ENCODE results near the gene VASH2. TPM values are rescaled to one million over a fixed set of nuclear protein-coding genes. Genes with fewer than 3 reads are reported as not detected.
"Not testable (repeated sequence)": the region's sequence is repeated elsewhere in the genome, so short reads cannot be mapped to it uniquely, and the experiment has no call there.

The VASH2 gene
- total RNA-seq, 4 donors from 2014 or later = under 0.01 to 0.63 (median 0.35) TPM

DNA sequence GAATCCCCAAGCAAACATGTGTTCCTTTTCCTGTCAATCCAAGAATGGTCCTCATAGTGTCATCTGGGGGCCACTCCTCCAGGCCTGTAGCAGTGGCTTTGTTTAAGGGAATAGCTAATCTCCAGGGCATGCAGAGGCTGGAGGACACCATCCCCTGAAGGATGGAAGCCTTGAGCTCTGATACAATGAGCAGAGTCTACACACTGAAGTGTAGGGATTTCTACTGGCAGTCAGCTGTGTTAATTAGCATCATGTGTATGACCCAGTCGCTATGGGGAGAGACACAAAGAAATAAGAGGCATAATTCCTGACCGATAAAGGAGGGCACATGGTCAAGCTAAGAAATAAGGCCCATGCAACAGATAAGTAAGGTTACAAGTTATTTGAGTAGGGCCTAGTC lies 36.2 kb downstream of the VASH2 start:
- Histone ChIP-seq H3K9me3 (no peaks in the 10 kb centered on the region), H3K36me3 (peaks cover 0 to 10% (median 0%) of the 10 kb centered on the region in 3 donors), H3K27ac (no peak overlapping the region), H3K4me3 (no peak overlapping the region), H3K27me3 (no peaks in the 10 kb centered on the region), H3K4me1 (no peaks in the 10 kb centered on the region)
- TF ChIP-seq EP300 (IDR thresholded peaks at IDR 0.05) = no peak
- no peak for TF ChIP-seq POLR2A (IDR thresholded peaks at IDR 0.05)
- TF ChIP-seq, protein P1, sequence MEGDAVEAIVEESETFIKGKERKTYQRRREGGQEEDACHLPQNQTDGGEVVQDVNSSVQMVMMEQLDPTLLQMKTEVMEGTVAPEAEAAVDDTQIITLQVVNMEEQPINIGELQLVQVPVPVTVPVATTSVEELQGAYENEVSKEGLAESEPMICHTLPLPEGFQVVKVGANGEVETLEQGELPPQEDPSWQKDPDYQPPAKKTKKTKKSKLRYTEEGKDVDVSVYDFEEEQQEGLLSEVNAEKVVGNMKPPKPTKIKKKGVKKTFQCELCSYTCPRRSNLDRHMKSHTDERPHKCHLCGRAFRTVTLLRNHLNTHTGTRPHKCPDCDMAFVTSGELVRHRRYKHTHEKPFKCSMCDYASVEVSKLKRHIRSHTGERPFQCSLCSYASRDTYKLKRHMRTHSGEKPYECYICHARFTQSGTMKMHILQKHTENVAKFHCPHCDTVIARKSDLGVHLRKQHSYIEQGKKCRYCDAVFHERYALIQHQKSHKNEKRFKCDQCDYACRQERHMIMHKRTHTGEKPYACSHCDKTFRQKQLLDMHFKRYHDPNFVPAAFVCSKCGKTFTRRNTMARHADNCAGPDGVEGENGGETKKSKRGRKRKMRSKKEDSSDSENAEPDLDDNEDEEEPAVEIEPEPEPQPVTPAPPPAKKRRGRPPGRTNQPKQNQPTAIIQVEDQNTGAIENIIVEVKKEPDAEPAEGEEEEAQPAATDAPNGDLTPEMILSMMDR (IDR thresholded peaks at IDR 0.05) = no peak
- 79 to 80% methylated on average over 2 of the region's 2 CpGs for WGBS, 2 donors
- DNase-seq (ENCODE audit: low spot score in 2 of 2) = no peak

DNA sequence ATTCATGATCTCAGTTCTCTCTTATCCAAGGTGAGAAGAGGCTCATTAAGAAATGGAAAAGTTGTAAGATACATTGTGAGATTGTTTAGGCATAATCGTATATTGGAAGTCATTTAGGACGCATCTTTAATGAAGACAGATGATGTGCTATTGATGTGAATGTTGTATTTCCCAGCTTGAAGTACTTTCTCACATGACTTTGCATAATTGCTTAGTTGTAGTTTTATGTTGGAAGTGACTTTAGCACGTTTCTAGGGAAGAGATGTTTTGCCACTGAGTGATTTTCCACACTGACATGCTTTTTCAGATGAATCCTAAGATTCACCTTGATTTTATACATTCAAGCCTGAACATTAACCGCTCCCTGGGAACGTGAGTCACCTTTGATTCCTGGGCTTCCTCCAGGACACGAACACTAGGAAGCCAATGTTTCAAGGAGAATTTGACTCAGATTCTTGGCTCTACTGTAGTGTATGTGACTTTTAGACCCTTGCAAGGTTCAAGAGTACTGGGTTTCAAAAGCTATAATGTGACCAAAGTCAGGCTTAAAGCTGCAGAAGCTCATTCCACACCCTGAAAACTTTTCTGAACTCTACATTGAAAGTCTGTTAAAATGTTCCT lies 37.5 kb downstream of the VASH2 start:
- TF ChIP-seq POLR2A (IDR thresholded peaks at IDR 0.05) = no peak
- TF ChIP-seq, protein P1 (IDR thresholded peaks at IDR 0.05) = no peak
- no peak for TF ChIP-seq EP300 (IDR thresholded peaks at IDR 0.05)
- Histone ChIP-seq H3K4me1 (no peaks in the 10 kb centered on the region), H3K4me3 (no peak overlapping the region), H3K27ac (no peak overlapping the region), H3K36me3 (peaks cover 0 to 21% (median 0%) of the 10 kb centered on the region in 3 donors), H3K9me3 (no peaks in the 10 kb centered on the region), H3K27me3 (no peaks in the 10 kb centered on the region)
- DNase-seq (ENCODE audit: low spot score in 2 of 2) = no peak
- WGBS, 2 donors = 52 to 61% methylated on average over 6 of the region's 6 CpGs

DNA sequence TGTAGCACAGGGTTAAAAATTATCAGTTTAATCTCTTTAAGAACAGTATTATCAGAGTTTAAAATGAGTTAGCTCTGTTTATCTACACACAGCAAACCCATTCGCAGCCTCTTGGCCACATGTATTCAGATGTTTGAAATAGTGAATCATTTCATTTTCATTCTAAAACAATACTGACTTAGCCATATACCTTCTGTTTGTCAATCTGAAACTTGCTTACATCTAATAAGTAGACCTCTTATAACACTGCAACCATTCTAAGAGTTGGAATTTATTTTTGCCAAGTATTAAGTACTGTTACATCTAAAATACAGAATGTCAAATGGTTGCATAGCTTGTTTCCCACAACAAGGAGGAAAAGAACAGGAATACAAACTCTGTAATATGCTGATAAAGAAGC lies 39.9 kb downstream of the VASH2 start:
- Histone ChIP-seq H3K27me3 (no peaks in the 10 kb centered on the region), H3K9me3 (no peaks in the 10 kb centered on the region), H3K4me1 (peaks cover 0 to 1% (median 0%) of the 10 kb centered on the region in 4 donors), H3K27ac (no peak overlapping the region), H3K36me3 (peaks cover 0 to 40% (median 0%) of the 10 kb centered on the region in 3 donors), H3K4me3 (no peak overlapping the region)
- TF ChIP-seq EP300 (IDR thresholded peaks at IDR 0.05) = no peak
- TF ChIP-seq, protein P1 (IDR thresholded peaks at IDR 0.05) = no peak
- no peak for TF ChIP-seq POLR2A (IDR thresholded peaks at IDR 0.05)
- 64 to 66% methylated on average over 1 of the region's 1 CpG for WGBS, 2 donors
- DNase-seq (ENCODE audit: low spot score in 2 of 2) = no peak

- H3K27me3 ChIP-seq; H3K27ac ChIP-seq; H3K9me3 ChIP-seq; DNase-seq (ENCODE audit: low spot score in 2 of 2); H3K4me3 ChIP-seq; H3K4me1 ChIP-seq: not testable (repeated sequence)
- WGBS, 2 donors = 90% methylated on average over 8 of the region's 8 CpGs
- peaks cover 0 to 74% (median 3%) of the 10 kb centered on the region in 3 donors for H3K36me3 ChIP-seq
Measured at GRCh38 chr1:212993960-212994359, 43.6 kb downstream of the VASH2 start.

DNA sequence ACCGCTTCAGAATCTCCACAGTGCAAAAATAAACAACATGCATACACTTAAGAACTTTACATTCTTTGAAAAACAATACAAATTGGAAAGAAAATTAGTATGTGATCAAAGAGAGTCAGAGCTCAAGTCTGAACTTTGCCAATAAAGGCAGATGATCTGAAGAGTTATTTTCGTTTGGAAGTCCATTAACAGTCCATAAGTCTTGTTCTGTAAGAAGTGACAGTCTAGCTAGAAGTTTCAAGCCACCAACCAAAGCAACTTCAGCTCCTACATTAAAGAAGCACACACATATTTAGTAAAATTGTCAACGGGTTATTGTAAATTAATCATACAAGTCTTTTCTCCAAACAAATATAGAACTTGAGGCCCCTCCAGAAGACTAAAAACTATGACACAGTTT lies 44.6 kb downstream of the VASH2 start:
- peaks cover 0 to 81% (median 5%) of the 10 kb centered on the region in 3 donors for H3K36me3 ChIP-seq
- WGBS, 2 donors = 88 to 90% methylated on average over 3 of the region's 3 CpGs
- H3K27ac ChIP-seq = no peak overlapping the region

More for the DNA sequence above, 44.6 kb downstream of the VASH2 start:
- peaks cover 0 to 6% (median 0%) of the 10 kb centered on the region in 4 donors for H3K4me1 ChIP-seq
- no peaks in the 10 kb centered on the region for H3K27me3 ChIP-seq
- no peak for TF ChIP-seq EP300 (IDR thresholded peaks at IDR 0.05)
- no peak for TF ChIP-seq POLR2A (IDR thresholded peaks at IDR 0.05)
- TF ChIP-seq, protein P1 (IDR thresholded peaks at IDR 0.05) = no peak
- no peaks in the 10 kb centered on the region for H3K9me3 ChIP-seq
- DNase-seq (ENCODE audit: low spot score in 2 of 2) = no peak
- no peak overlapping the region for H3K4me3 ChIP-seq
